Kidney (tissue), 14 donors: ENCODE results near the gene MCEE. TPM values are rescaled to one million over a fixed set of nuclear protein-coding genes. Genes with fewer than 3 reads are reported as not detected.

Experiments
- DNase-seq, 5 donors: peaks; one replicate each; pipeline ENCODE4 v3.0.0-alpha.2; 2013 to 2020
- FAIRE-seq: peaks from 2 replicates; lab custom pipeline; 2012; peaks lifted over from hg19 to GRCh38; lab: Jason Lieb, UNC
- H3K27ac ChIP-seq, 2 donors: one replicate each; pipeline ENCODE4 v1.7.0; 2013; ENCODE audit warnings: low read depth in 2 of 2, low read length in 2 of 2, inconsistent platforms in 1 of 2
- H3K27me3 ChIP-seq: one replicate; pipeline ENCODE4 v1.7.1; 2013; ENCODE audit warnings: low read length, inconsistent platforms; ENCODE audit not compliant: control insufficient read depth, insufficient read depth
- H3K36me3 ChIP-seq, 3 donors: one replicate each; pipeline versions ENCODE4 v1.7.0 to v1.7.1; 2013; ENCODE audit warnings: low read length in 3 of 3, control low read depth in 1 of 3, inconsistent platforms in 1 of 3; ENCODE audit not compliant: insufficient read depth in 3 of 3, control insufficient read depth in 2 of 3
- H3K4me1 ChIP-seq, 3 donors: one replicate each; pipeline versions ENCODE4 v1.7.0 to v1.7.1; 2013; ENCODE audit warnings: low read length in 3 of 3, inconsistent platforms in 1 of 3, low read depth in 1 of 3; ENCODE audit not compliant: control insufficient read depth in 2 of 3, insufficient read depth in 2 of 3
- H3K4me3 ChIP-seq, 3 donors: one replicate each; pipeline versions ENCODE4 v1.7.0 to v1.8.1; 2013; ENCODE audit warnings: low read length in 3 of 3, control low read depth in 1 of 3, inconsistent platforms in 1 of 3
- H3K9ac ChIP-seq, 3 donors: one replicate each; pipeline versions ENCODE4 v1.7.0 to v1.7.1; 2013; ENCODE audit warnings: low read length in 3 of 3, control low read depth in 1 of 3, inconsistent platforms in 1 of 3
- H3K9me3 ChIP-seq, 3 donors: one replicate each; pipeline versions ENCODE4 v1.7.0 to v1.7.1; 2013; ENCODE audit warnings: low read length in 3 of 3, control low read depth in 1 of 3, inconsistent platforms in 1 of 3; ENCODE audit not compliant: control insufficient read depth in 2 of 3, insufficient read depth in 1 of 3
- intact Hi-C: fragments of 100-400 bp; cut with DNase I; formaldehyde crosslinking; loops from one replicate; pipeline ENCODE4 v1.11.1; 2022
- polyA plus RNA-seq: library from polyadenylated mRNA; stranded (reverse); fragments of 350-450 nt; fragmentation: Illumina TruSeq; extraction: RNeasy Lipid Tissue Mini Kit (QIAGEN cat#74804); gene quantifications from one replicate; pipeline ENCODE4 v1.2.3, GENCODE V29; 2014; ENCODE audit warnings: low read depth, low replicate concordance; ENCODE audit not compliant: insufficient read depth
- total RNA-seq: library from RNA; stranded (reverse); fragmentation: NEBNext Ultra II Directional; extraction: Animal tissue kit (Norgen Biotek cat#: 25700); gene quantifications from one replicate; pipeline ENCODE4 v1.2.1, GENCODE V29; 2021
- TF ChIP-seq, protein P1 (sequence below): IDR thresholded peaks from 3 replicates; pipeline ENCODE4 v1.5.1; 2012; ENCODE audit warnings: mild to moderate bottlenecking, moderate library complexity, borderline replicate concordance; ENCODE audit not compliant: insufficient read depth; ENCODE audit errors: extremely low read depth
- donor health status: control.
- donor health status: control.
- donor health status: control.
- donor health status: control.
- donor health status: control.
- donor health status: DM: yes; HTN: yes; CAD: no.
- donor health status: Normal renal cell carcinoma (clear cell type).

MCEE gene
- total and polyA plus RNA-seq, 2 donors from 2014 or later = 20.3 to 29.0 TPM

DNA sequence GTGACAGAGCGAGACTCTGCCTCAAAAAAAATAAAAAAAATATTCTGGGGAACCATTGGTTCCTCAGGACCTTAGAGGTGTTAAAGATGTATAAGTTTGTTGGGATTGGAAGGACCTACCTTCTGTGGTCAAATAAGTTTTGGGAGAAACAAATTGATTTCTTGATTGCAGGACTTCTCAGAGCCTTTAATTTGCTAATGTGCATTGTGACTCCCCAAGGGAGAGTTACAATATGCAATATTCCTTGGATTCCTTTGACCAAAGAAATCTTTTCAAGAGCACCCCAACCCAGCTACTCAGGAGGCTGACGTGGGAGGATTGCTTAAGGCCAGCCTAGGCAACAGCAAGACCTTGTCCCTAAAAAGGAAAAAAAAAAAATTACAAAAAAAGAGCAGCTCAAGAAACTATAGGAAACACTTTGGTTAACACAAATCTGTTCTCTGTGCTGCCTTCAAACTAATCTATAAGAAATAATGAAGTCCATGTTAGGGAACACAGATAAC lies 55.1 kb downstream of the MCEE start:
- no peaks in the 10 kb centered on the region for H3K9me3 ChIP-seq
- H3K9ac ChIP-seq = no peak overlapping the region
- DNase-seq (no peak), FAIRE-seq (no peak)
- intact Hi-C loops = no loop called here
- H3K4me3 ChIP-seq = no peak overlapping the region
- peaks cover 2 to 23% (median 18%) of the 10 kb centered on the region in 3 donors for H3K36me3 ChIP-seq
- no peak overlapping the region for H3K27ac ChIP-seq
- H3K27me3 ChIP-seq = no peaks in the 10 kb centered on the region
- TF ChIP-seq, protein P1, sequence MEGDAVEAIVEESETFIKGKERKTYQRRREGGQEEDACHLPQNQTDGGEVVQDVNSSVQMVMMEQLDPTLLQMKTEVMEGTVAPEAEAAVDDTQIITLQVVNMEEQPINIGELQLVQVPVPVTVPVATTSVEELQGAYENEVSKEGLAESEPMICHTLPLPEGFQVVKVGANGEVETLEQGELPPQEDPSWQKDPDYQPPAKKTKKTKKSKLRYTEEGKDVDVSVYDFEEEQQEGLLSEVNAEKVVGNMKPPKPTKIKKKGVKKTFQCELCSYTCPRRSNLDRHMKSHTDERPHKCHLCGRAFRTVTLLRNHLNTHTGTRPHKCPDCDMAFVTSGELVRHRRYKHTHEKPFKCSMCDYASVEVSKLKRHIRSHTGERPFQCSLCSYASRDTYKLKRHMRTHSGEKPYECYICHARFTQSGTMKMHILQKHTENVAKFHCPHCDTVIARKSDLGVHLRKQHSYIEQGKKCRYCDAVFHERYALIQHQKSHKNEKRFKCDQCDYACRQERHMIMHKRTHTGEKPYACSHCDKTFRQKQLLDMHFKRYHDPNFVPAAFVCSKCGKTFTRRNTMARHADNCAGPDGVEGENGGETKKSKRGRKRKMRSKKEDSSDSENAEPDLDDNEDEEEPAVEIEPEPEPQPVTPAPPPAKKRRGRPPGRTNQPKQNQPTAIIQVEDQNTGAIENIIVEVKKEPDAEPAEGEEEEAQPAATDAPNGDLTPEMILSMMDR = no peak
- H3K4me1 ChIP-seq = peaks cover 0 to 5% (median 0%) of the 10 kb centered on the region in 3 donors

DNA sequence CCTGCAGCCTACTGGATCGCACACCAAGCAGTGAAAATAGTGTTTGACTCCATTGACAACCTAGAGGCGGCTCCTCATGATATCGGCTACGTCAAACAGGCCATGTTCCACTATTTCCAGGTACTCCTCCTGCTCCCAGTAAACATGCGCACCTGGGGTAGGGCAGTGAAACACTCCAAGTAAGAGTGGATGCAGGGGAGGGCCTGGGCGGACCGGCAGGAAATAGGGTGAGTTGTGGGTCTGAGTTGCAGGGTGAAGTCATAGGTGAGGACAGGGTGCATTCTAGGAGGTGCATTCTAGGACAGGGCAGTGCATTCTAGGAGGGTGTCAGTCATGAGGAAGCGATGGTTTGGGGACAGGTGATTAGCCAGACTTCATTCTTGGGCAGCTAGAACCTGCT lies 56.6 kb downstream of the MCEE start:
- H3K27ac ChIP-seq = no peak overlapping the region
- H3K9me3 ChIP-seq = no peaks in the 10 kb centered on the region
- H3K4me3 ChIP-seq = no peak overlapping the region
- DNase-seq (no peak), FAIRE-seq (no peak)
- TF ChIP-seq, protein P1 = no peak
- H3K36me3 ChIP-seq = peaks cover 2 to 20% (median 18%) of the 10 kb centered on the region in 3 donors
- no peaks in the 10 kb centered on the region for H3K27me3 ChIP-seq
- no peak overlapping the region for H3K9ac ChIP-seq
- peaks cover 0 to 12% (median 4%) of the 10 kb centered on the region in 3 donors for H3K4me1 ChIP-seq
- intact Hi-C loops = no loop called here

DNA sequence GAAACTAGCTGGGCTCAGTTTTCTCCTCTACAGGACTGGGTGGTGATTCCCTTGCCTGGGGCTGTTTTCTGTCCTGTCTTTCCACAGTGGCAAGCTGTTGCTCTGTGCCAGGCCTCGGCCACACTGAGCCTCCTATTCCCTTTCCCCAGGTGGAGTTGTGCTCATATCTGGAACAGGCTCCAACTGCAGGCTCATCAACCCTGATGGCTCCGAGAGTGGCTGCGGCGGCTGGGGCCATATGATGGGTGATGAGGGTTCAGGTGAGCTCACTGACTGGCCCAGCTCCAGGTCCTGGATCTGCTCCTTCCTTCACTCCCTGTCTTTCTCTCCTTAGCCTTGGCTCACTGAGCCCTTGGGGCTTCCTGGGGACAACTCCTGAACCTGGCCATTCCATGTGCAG lies 57.5 kb downstream of the MCEE start:
- peaks cover 0 to 14% (median 4%) of the 10 kb centered on the region in 3 donors for H3K4me1 ChIP-seq
- FAIRE-seq (no peak), DNase-seq (no peak)
- no peaks in the 10 kb centered on the region for H3K9me3 ChIP-seq
- no peak overlapping the region for H3K4me3 ChIP-seq
- H3K9ac ChIP-seq = no peak overlapping the region
- no peaks in the 10 kb centered on the region for H3K27me3 ChIP-seq
- intact Hi-C loops = no loop called here
- H3K27ac ChIP-seq = no peak overlapping the region
- TF ChIP-seq, protein P1 = no peak
- H3K36me3 ChIP-seq = peaks cover 2 to 18% (median 16%) of the 10 kb centered on the region in 3 donors
